ENCODE results near the gene TMBIM1. TPM values are rescaled to one million over a fixed set of nuclear protein-coding genes. Genes with fewer than 3 reads are reported as not detected.

TMBIM1 gene
- total and polyA plus RNA-seq, 5 donors, result 64.3 to 158 (median 106) TPM

GRCh38 chr2:218229851-218230250 is 62.5 kb downstream of the TMBIM1 start:
- H3K9me3 ChIP-seq (ENCODE audit: control insufficient read depth, low read length), result no peaks in the 10 kb centered on the region
- DNase-seq (no peak), ATAC-seq (peak; percentile 38 to 64)
- no peak overlapping the region for H3K27ac ChIP-seq (ENCODE audit: low read length)
- no peaks in the 10 kb centered on the region for H3K27me3 ChIP-seq (ENCODE audit: control insufficient read depth, insufficient read depth)
- 82% methylated on average over 4 of the region's 4 CpGs for WGBS
- H3K4me3 ChIP-seq (ENCODE audit: low read length), result no peak overlapping the region
- peaks cover 8% of the 10 kb centered on the region for H3K4me1 ChIP-seq (ENCODE audit: control insufficient read depth, insufficient read depth, low read length)
- intact Hi-C loops (cut with DNase I), result no loop called here

GRCh38 chr2:218229239-218229638 is 63.1 kb downstream of the TMBIM1 start:
- H3K27me3 ChIP-seq (ENCODE audit: control insufficient read depth, insufficient read depth), result no peaks in the 10 kb centered on the region
- intact Hi-C loops (cut with DNase I), result no loop called here
- no peak overlapping the region for H3K4me3 ChIP-seq (ENCODE audit: low read length)
- no peak overlapping the region for H3K27ac ChIP-seq (ENCODE audit: low read length)
- DNase-seq (no peak), ATAC-seq (peak; percentile 67 to 84)
- 13% methylated on average over 3 of the region's 3 CpGs for whole genome bisulfite sequencing
- peaks cover 8% of the 10 kb centered on the region for H3K4me1 ChIP-seq (ENCODE audit: control insufficient read depth, insufficient read depth, low read length)
- no peaks in the 10 kb centered on the region for H3K9me3 ChIP-seq (ENCODE audit: control insufficient read depth, low read length)

- peaks cover 8% of the 10 kb centered on the region for H3K4me1 ChIP-seq (ENCODE audit: control insufficient read depth, insufficient read depth, low read length)
- WGBS, result 84% methylated on average over 6 of the region's 6 CpGs
- no peak overlapping the region for H3K4me3 ChIP-seq (ENCODE audit: low read length)
These were observed 63.8 kb downstream of the TMBIM1 start for GRCh38 chr2:218228366-218229090.

GRCh38 chr2:218226903-218227302 is 65.4 kb downstream of the TMBIM1 start:
- H3K9me3 ChIP-seq (ENCODE audit: control insufficient read depth, low read length), result no peaks in the 10 kb centered on the region
- DNase-seq, result no peak
- intact Hi-C loops (cut with DNase I), result no loop called here
- ATAC-seq, result no peak
- H3K27ac ChIP-seq (ENCODE audit: low read length), result no peak overlapping the region
- no peaks in the 10 kb centered on the region for H3K27me3 ChIP-seq (ENCODE audit: control insufficient read depth, insufficient read depth)
- H3K4me3 ChIP-seq (ENCODE audit: low read length), result no peak overlapping the region
- peaks cover 9% of the 10 kb centered on the region for H3K4me1 ChIP-seq (ENCODE audit: control insufficient read depth, insufficient read depth, low read length)
- 88% methylated on average over 3 of the region's 3 CpGs for whole genome bisulfite sequencing

More at GRCh38 chr2:218228366-218229090, 63.8 kb downstream of the TMBIM1 start:
- no peak for ATAC-seq
- H3K27me3 ChIP-seq (ENCODE audit: control insufficient read depth, insufficient read depth), result no peaks in the 10 kb centered on the region
- no peaks in the 10 kb centered on the region for H3K9me3 ChIP-seq (ENCODE audit: control insufficient read depth, low read length)
- DNase-seq, result no peak
- intact Hi-C loops (cut with DNase I), result no loop called here
- H3K27ac ChIP-seq (ENCODE audit: low read length), result peak overlapping the region; percentile 81

Small RNA genes within 50 kb of the gene (microRNA-seq; reads per million reads assigned to microRNA genes)
- gene MIR6513 (2.9 to 3.2 reads per million in 2 donors), gene MIR6810 (0.42 to 0.54 reads per million in 2 donors)

Other genes with a start within 250 kb of the TMBIM1 start
- gene RUFY4, start 223.2 kb downstream of the TMBIM1 start, total RNA-seq, result not detected
- not detected for gene RUFY4, start 223.2 kb downstream of the TMBIM1 start, polyA plus RNA-seq
- gene CXCR2, start 166.5 kb downstream of the TMBIM1 start, total RNA-seq, result under 1 TPM; 0.33 to 0.94 (median 0.41) TPM
- gene CXCR2, start 166.5 kb downstream of the TMBIM1 start, polyA plus RNA-seq, result 0.09 TPM
- under 1 TPM in 3 of 4 donors, not detected in 1; 0.25 to 0.82 (median 0.26) TPM for gene CXCR1, start 125.5 kb downstream of the TMBIM1 start, total RNA-seq
- gene CXCR1, start 125.5 kb downstream of the TMBIM1 start, polyA plus RNA-seq, result 0.09 TPM
- 100 to 1,000 TPM; 131 to 161 (median 140) TPM for gene ARPC2, start 75.3 kb downstream of the TMBIM1 start, total RNA-seq
- gene ARPC2, start 75.3 kb downstream of the TMBIM1 start, polyA plus RNA-seq, result 110 TPM
- 1 to 10 TPM; 5.2 to 8.6 (median 5.9) TPM for gene GPBAR1, start 31.5 kb downstream of the TMBIM1 start, total RNA-seq
- gene GPBAR1, start 31.5 kb downstream of the TMBIM1 start, polyA plus RNA-seq, result 3.5 TPM
- gene AAMP, start 22.4 kb downstream of the TMBIM1 start, total RNA-seq, result 10 to 100 TPM; 44.3 to 53.9 (median 49.9) TPM
- gene AAMP, start 22.4 kb downstream of the TMBIM1 start, polyA plus RNA-seq, result 56.6 TPM
- gene PNKD, start 22.0 kb downstream of the TMBIM1 start, total RNA-seq, result 10 to 100 TPM; 69.3 to 96.5 (median 80.5) TPM
- gene PNKD, start 22.0 kb downstream of the TMBIM1 start, polyA plus RNA-seq, result 157 TPM
- not detected for gene CATIP, start 64.4 kb upstream of the TMBIM1 start, total RNA-seq
- gene CATIP, start 64.4 kb upstream of the TMBIM1 start, polyA plus RNA-seq, result 0.16 TPM
- 10 to 100 TPM in 2 of 4 donors, 1 to 10 TPM in 2; 6.4 to 19.5 (median 12.5) TPM for gene SLC11A1, start 89.8 kb upstream of the TMBIM1 start, total RNA-seq
- gene SLC11A1, start 89.8 kb upstream of the TMBIM1 start, polyA plus RNA-seq, result 13.8 TPM
- 100 to 1,000 TPM in 3 of 4 donors, 10 to 100 TPM in 1; 99.9 to 118 (median 116) TPM for gene CTDSP1, start 107.4 kb upstream of the TMBIM1 start, total RNA-seq
- gene CTDSP1, start 107.4 kb upstream of the TMBIM1 start, polyA plus RNA-seq, result 85.9 TPM
- not detected for gene VIL1, start 126.6 kb upstream of the TMBIM1 start, total RNA-seq
- gene VIL1, start 126.6 kb upstream of the TMBIM1 start, polyA plus RNA-seq, result 0.11 TPM

Measured in right cardiac atrium (tissue), 5 donors.